Measurements from ENCODE around the gene PISD. TPM values are rescaled to one million over a fixed set of nuclear protein-coding genes. Genes with fewer than 3 reads are reported as not detected.

The PISD gene
- total and polyA plus RNA-seq, 2 of the 8 experiments (the other 6 are each of a cell fraction or from before 2014, with no cell fraction given): 47.8 to 48.2 TPM

DNA sequence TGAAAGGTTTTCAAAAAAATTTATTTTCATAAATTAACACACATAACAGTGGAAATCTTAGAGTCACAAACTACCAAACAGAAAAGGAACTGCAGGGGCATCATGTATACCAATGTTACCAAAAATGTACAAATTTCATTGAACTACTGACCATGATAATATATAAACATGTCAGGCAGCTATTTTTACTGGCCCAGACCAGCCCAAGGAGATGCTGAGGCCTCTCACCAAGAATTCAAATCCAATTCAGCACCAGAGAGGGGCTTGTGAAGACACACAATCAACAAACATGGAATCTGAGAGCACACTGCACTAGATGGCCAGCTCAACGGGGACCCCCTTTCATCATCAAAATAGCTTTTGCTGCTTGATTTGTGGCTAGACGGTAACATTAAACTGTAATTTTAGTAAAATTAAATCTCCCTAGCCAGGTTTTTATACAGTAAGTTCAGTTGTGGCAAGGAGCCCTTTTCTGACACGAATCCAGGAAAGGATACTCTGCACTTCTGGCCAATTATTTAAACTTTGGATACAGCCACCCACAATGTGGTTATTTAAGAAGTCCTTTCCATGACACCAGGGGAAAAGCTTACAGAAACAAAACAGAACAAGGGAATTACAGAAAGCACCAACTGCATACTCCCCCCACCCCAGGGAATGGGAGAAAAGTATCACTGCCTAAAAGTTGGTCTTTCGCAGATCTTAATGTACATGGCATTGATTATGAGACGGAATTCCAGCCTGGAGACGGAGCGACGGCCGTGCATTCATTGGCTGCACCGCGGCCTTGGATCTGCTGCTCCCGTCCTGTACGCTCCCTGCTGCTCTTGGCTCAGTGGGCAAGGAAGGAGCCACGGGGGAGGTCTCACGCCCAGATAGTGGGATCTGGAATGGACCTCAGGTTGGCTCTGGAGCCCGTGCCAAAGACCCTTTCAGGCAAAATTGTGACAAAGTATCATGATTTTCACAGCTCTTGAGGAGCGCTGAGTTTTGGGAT lies 19.6 kb upstream of the PISD start:
- no peaks in the 10 kb centered on the region for H3K79me1 ChIP-seq (ENCODE audit: low read depth, low read length)
- ChIA-PET CTCF (ENCODE audit: partially characterized antibody) (interaction anchor here (1.4 to 3.6 kb wide), 4 partner anchors 9 to 261 kb away, joined by 3 to 19 read pairs (median 3); partner anchors contain the start of gene PISD), POLR2A (ENCODE audit: partially characterized antibody) (interaction anchor here (0.9 to 1.1 kb wide), 3 partner anchors 8 to 27 kb away, joined by 3 to 6 read pairs (median 3); no protein-coding TSS in a partner anchor)
- no peak overlapping the region for H2BK5ac ChIP-seq (ENCODE audit: low read depth, low read length)
- no peaks in the 10 kb centered on the region for H3K9me3 ChIP-seq (ENCODE audit: insufficient read depth in 2 of 2, low read depth in 1 of 2, low read length in 1 of 2)
- H3K23me2 ChIP-seq (ENCODE audit: low read depth, low read length): no peaks in the 10 kb centered on the region
- no peak overlapping the region for H2AFZ ChIP-seq (ENCODE audit: low read length)
- no peaks in the 10 kb centered on the region for H3K27me3 ChIP-seq (replicated peaks in 1 of 4; ENCODE audit: control insufficient read depth in 3 of 4, extremely low read depth in 1 of 4, insufficient read depth in 3 of 4, low read length in 3 of 4)
- no peaks in the 10 kb centered on the region for H3K79me2 ChIP-seq (ENCODE audit: control insufficient read depth in 1 of 2, insufficient read depth in 2 of 2, low read length in 2 of 2)
- no peak overlapping the region for H2BK20ac ChIP-seq (ENCODE audit: low read length)
- no peak overlapping the region for H3K9ac ChIP-seq (replicated peaks in 1 of 4; ENCODE audit: extremely low read depth in 1 of 4, low read depth in 3 of 4, low read length in 3 of 4)
- no peak overlapping the region for H4K91ac ChIP-seq (replicated peaks; ENCODE audit: insufficient read length, low read length)
- no peak overlapping the region for H3K23ac ChIP-seq (ENCODE audit: insufficient read length)
- H4K8ac ChIP-seq (ENCODE audit: extremely low read depth, insufficient read depth, low read length): no peak overlapping the region
- H3K4me3 ChIP-seq (ENCODE audit: extremely low read depth in 1 of 4, insufficient read depth in 2 of 4, low read depth in 3 of 4, low read length in 4 of 4): no peak overlapping the region
- no peak overlapping the region for H3K56ac ChIP-seq (replicated peaks; ENCODE audit: insufficient read length, low read depth, low read length)
- peaks cover 0 to 2% (median 0%) of the 10 kb centered on the region in 4 experiments; a peak in 1 of 7 replicates for H3K4me1 ChIP-seq (replicated peaks in 1 of 4; ENCODE audit: control insufficient read depth in 3 of 4, insufficient read depth in 4 of 4, low read length in 3 of 4)
- TF ChIP-seq BACH1 (IDR thresholded peaks at IDR 0.05; ENCODE audit: low read length) (no peak), EP300 (IDR thresholded peaks at IDR 0.05; ENCODE audit: borderline replicate concordance in 1 of 2, low read depth in 2 of 2, low read length in 2 of 2) (no peak), NANOG (IDR thresholded peaks at IDR 0.05; ENCODE audit: insufficient read depth, low read depth, low read length, poor library complexity, severe bottlenecking) (no peak), RAD21 (IDR thresholded peaks at IDR 0.05 in 1 of 2, conservative IDR thresholded peaks at IDR 0.05 in 1 of 2; ENCODE audit: low read depth in 2 of 2, low read length in 2 of 2) (no peak)
- H2BK15ac ChIP-seq (ENCODE audit: low read length): no peak overlapping the region
- WGBS, 2 experiments (ENCODE audit: extremely low coverage in 1 of 2, insufficient coverage in 1 of 2, insufficient read length in 1 of 2, insufficient replicate concordance in 2 of 2, low coverage in 1 of 2, low lambda C conversion rate in 2 of 2, missing lambda C conversion rate in 1 of 2): 95% methylated on average over 17 of the region's 17 CpGs; no CpG with 5 or more reads in 1 of the 2 experiments
- H2AK5ac ChIP-seq (ENCODE audit: low read depth, low read length): no peak overlapping the region
- no peak for DNase-seq (ENCODE audit: low read depth in 1 of 2, low spot score in 2 of 2)
- FAIRE-seq: no peak
- H3K4me2 ChIP-seq (ENCODE audit: insufficient read depth in 1 of 2, low read depth in 2 of 2, low read length in 2 of 2): no peak overlapping the region
- H2BK120ac ChIP-seq (replicated peaks; ENCODE audit: low read depth, low read length): no peak overlapping the region
- H4K20me1 ChIP-seq (replicated peaks in 1 of 2; ENCODE audit: control insufficient read depth in 1 of 2, insufficient read depth in 2 of 2, low read length in 2 of 2): peaks cover 0 to 2% of the 10 kb centered on the region in 2 experiments
- H3K14ac ChIP-seq (ENCODE audit: insufficient read length): no peak overlapping the region
- H3K18ac ChIP-seq (ENCODE audit: extremely low read depth, low read length): no peak overlapping the region
- H2BK12ac ChIP-seq (ENCODE audit: low read depth, low read length): no peak overlapping the region
- H3K27ac ChIP-seq (ENCODE audit: low read depth, low read length): no peak overlapping the region
- no peak overlapping the region for H3K4ac ChIP-seq (replicated peaks; ENCODE audit: insufficient read length, low read depth, low read length)
- H3K36me3 ChIP-seq (ENCODE audit: control insufficient read depth in 2 of 4, insufficient read depth in 4 of 4, low read length in 3 of 4): peaks cover 7 to 40% (median 19%) of the 10 kb centered on the region in 4 experiments; a peak in 7 of 8 replicates
- no peak overlapping the region for H4K5ac ChIP-seq (ENCODE audit: insufficient read length, low read depth, low read length)

Data from H1 (cell line).